Measurements from ENCODE around the gene CYP27B1. TPM values are rescaled to one million over a fixed set of nuclear protein-coding genes. Genes with fewer than 3 reads are reported as not detected.

Gene CYP27B1
- total RNA-seq, 1 donor from 2014 or later, result 2.4 TPM

DNA sequence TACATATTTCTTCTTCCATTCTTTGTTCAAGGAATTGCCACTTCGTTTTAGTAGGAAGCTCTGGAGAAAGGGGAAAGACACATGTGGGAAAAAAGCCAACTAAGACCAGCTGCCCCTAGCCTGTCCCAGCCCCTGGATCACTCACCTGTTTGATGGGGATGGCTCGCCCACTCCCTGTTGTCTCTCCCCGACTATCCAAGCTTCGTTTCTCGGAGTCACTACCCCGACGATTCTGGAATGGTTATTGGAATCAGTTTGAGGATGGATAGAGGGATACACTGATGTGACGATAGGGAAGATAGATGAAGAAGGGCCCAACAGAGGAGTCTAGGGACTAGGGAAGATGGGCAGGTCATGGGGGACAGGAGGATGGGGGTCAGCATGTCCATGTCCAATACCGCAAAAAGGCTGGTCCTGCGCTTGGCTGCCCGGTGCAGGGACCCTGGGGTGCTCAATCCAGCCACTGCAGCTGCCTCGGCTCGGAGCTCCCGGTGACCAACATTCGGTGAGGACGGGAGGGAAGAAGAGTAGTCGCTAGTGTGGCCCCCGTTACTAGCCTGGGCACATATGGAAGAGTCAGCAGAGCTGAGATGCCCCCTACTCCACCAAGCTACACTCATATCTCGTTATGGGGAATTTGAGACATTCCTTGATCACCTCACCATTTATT, 35.3 kb downstream of the CYP27B1 start:
- TF ChIP-seq, protein P1, sequence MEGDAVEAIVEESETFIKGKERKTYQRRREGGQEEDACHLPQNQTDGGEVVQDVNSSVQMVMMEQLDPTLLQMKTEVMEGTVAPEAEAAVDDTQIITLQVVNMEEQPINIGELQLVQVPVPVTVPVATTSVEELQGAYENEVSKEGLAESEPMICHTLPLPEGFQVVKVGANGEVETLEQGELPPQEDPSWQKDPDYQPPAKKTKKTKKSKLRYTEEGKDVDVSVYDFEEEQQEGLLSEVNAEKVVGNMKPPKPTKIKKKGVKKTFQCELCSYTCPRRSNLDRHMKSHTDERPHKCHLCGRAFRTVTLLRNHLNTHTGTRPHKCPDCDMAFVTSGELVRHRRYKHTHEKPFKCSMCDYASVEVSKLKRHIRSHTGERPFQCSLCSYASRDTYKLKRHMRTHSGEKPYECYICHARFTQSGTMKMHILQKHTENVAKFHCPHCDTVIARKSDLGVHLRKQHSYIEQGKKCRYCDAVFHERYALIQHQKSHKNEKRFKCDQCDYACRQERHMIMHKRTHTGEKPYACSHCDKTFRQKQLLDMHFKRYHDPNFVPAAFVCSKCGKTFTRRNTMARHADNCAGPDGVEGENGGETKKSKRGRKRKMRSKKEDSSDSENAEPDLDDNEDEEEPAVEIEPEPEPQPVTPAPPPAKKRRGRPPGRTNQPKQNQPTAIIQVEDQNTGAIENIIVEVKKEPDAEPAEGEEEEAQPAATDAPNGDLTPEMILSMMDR (IDR thresholded peaks at IDR 0.05), result no peak
- H3K4me1 Mint-ChIP-seq, result peaks cover under 1% of the 10 kb centered on the region
- DNase-seq (no peak), ATAC-seq (ENCODE audit: low read depth) (no peak)
- POLR2A ChIA-PET, result no interaction called here
- no peaks in the 10 kb centered on the region for H3K9me3 Mint-ChIP-seq
- intact Hi-C loops (cut with micrococcal nuclease), result no loop called here
- H3K36me3 Mint-ChIP-seq (ENCODE audit: low read depth), result peaks cover 79% of the 10 kb centered on the region
- H3K4me3 Mint-ChIP-seq, result no peak overlapping the region
- no peaks in the 10 kb centered on the region for H3K27me3 Mint-ChIP-seq
- H3K27ac Mint-ChIP-seq, result no peak overlapping the region
- CTCF ChIA-PET, result no interaction called here

DNA sequence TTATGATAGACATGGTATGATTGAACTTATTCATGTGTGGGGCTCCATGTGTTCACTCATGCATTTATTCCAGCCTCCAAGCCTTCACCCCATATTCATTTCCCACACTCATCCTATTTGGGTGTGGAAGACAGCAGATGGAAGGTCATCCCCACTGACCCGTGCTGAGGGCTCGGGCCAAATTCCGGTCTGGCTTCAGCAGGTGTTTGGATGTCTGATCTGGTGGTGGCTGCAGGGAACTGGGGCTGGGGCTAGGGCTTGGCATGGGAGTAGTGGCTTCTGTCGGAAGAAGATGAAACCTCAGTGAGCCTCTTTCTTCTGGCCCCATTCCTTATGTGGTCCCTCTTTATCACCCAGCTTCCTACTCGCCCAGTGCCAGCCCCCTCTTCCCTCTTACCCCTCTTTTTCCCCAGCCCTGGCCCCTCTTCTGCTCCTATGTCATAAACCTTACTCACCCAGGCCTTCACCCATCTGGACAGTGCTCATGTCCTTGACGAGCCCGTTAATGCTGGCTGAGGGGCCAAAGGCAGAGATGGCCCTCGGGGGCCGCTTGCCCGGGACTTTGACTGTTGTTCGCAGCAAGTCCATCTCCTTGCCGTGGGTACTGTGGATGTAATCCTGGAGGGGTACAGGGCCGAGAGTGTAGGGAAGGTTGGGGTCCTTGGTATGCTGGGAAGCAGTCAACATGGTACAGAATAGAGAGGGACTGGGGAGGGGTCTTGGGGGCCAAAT, 36.4 kb downstream of the CYP27B1 start:
- POLR2A ChIA-PET, result no interaction called here
- Mint-ChIP-seq H3K4me3 (no peak overlapping the region), H3K36me3 (ENCODE audit: low read depth) (peaks cover 80% of the 10 kb centered on the region), H3K27ac (no peak overlapping the region), H3K27me3 (no peaks in the 10 kb centered on the region), H3K4me1 (peaks cover 3% of the 10 kb centered on the region), H3K9me3 (no peaks in the 10 kb centered on the region)
- ATAC-seq (ENCODE audit: low read depth), result no peak
- intact Hi-C loops (cut with micrococcal nuclease), result no loop called here
- no peak for DNase-seq
- TF ChIP-seq, protein P1 (IDR thresholded peaks at IDR 0.05), result no peak
- CTCF ChIA-PET, result no interaction called here

DNA sequence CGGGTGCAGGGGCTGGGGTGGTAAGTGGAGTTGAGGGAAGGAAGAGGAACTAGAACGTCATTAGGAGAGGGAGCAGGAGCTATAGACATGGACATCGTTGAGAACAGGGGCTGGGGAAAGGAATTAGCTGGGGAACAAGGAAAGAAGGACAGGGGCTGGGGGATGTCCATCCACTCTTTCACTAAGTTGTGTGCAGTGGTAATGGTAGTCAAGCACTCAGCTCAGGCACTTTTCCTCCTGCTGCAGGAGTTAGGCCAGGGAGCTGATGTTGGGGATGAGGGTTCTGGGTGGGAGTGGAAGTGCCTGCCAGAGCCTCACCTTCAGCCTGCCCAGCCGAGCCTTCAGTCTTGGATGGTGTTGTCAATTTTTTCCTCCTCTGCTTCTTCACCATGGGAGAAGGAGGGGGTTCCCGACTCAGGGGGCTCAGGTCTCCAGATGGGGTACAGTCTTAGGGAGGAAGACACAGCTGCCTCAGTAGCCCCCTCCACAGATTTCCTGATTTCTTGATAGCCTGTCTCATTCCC, 37.5 kb downstream of the CYP27B1 start:
- H3K36me3 Mint-ChIP-seq (ENCODE audit: low read depth), result peaks cover 72% of the 10 kb centered on the region
- ChIA-PET CTCF (no interaction called here), POLR2A (interaction anchor here (0.7 kb wide), 1 partner anchor 28 kb away, joined by 8 read pairs; no protein-coding TSS in a partner anchor)
- H3K9me3 Mint-ChIP-seq, result no peaks in the 10 kb centered on the region
- no peaks in the 10 kb centered on the region for H3K27me3 Mint-ChIP-seq
- no peak overlapping the region for H3K27ac Mint-ChIP-seq
- no peak for ATAC-seq (ENCODE audit: low read depth)
- TF ChIP-seq, protein P1 (IDR thresholded peaks at IDR 0.05), result no peak
- H3K4me3 Mint-ChIP-seq, result no peak overlapping the region
- peaks cover 12% of the 10 kb centered on the region for H3K4me1 Mint-ChIP-seq
- no peak for DNase-seq
- intact Hi-C loops (cut with micrococcal nuclease), result loop anchor here (1.0 kb wide), 1 partner anchor 22 kb away; no protein-coding TSS in a partner anchor

DNA sequence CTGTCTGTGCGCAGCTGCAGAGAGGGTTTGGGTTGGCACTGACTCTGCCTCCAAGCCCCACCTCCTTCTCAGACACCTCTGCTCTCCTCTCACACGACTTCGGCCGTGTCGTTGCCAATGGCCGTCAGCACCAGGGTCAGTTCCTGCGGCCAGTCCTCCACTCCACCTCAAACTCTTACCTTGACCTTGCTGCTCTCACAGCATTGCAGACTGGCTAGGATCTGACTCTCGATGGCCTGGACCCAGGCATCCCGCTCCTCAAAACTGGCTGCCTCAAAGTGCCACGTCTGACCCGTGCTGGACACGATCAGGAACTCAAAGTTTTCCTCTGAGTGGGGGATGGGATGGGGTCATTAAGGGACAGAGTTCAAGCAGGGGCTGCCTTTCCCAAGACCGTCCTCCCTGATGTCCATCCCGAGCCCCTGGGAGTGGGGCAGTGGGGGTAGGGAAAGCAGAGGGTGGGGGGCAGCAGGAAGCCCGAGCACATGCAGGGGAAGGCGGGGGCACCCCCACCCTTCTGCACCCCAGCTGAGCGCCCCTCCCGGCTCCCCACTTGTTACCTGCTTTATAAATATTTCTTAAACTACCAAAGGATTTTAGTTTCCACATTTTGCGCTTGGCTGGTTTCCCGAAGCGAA, 39.0 kb downstream of the CYP27B1 start:
- H3K9me3 Mint-ChIP-seq, result no peaks in the 10 kb centered on the region
- ChIA-PET POLR2A (no interaction called here), CTCF (no interaction called here)
- intact Hi-C loops (cut with micrococcal nuclease), result no loop called here
- no peak overlapping the region for H3K27ac Mint-ChIP-seq
- ATAC-seq (ENCODE audit: low read depth) (no peak), DNase-seq (no peak)
- TF ChIP-seq, protein P1 (IDR thresholded peaks at IDR 0.05), result no peak
- H3K36me3 Mint-ChIP-seq (ENCODE audit: low read depth), result peaks cover 58% of the 10 kb centered on the region
- no peak overlapping the region for H3K4me3 Mint-ChIP-seq
- H3K27me3 Mint-ChIP-seq, result no peaks in the 10 kb centered on the region
- H3K4me1 Mint-ChIP-seq, result peaks cover 12% of the 10 kb centered on the region
